ENCODE data around the gene PKNOX2.

GRCh38 chr11:125226031-125226430 is 61.5 kb downstream of the PKNOX2 start:
- no peak for TF ChIP-seq CTCF (IDR thresholded peaks at IDR 0.05; ENCODE audit: low read depth, low read length, poor library complexity, severe bottlenecking)
- no peak for TF ChIP-seq EZH2phosphoT487 (IDR thresholded peaks at IDR 0.05; ENCODE audit: borderline replicate concordance, low read length)

Measured in DOHH2 (cell line).